OCI-LY7 (cell line): ENCODE results near the gene PTEN.

Source experiments
- EZH2phosphoT487 ChIP-seq: fragments of 200-600 bp; sonication (generic); IDR thresholded peaks from 2 replicates; pipeline ENCODE4 v1.6.1; 2018; ENCODE audit warnings: low read depth, borderline replicate concordance, mild to moderate bottlenecking, mixed run types, antibody characterized with exemption, low read length, moderate library complexity, mixed read lengths
- TF ChIP-seq, protein P1 (sequence below): fragments of 200-600 bp; sonication (generic); conservative IDR thresholded peaks from 2 replicates; pipeline ENCODE4 v1.5.1; 2014; ENCODE audit warnings: mild to moderate bottlenecking, antibody characterized with exemption, low read length, moderate library complexity, mixed read lengths

DNA sequence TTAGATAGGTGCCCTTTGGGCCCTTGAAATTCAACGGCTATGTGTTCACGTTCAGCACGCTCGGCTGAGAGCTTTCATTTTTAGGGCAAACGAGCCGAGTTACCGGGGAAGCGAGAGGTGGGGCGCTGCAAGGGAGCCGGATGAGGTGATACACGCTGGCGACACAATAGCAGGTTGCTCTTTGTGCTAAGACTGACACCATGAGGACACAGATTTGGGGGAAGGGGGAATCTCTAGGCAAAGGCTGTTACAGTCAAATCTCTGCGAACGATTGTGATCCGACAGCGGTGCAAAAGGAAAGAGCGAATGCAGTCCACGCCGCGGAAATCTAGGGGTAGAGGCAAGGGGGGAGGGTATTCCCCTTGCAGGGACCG lies 759 bp upstream of the PTEN start:
- TF ChIP-seq EZH2phosphoT487 = no peak
- TF ChIP-seq, protein P1, sequence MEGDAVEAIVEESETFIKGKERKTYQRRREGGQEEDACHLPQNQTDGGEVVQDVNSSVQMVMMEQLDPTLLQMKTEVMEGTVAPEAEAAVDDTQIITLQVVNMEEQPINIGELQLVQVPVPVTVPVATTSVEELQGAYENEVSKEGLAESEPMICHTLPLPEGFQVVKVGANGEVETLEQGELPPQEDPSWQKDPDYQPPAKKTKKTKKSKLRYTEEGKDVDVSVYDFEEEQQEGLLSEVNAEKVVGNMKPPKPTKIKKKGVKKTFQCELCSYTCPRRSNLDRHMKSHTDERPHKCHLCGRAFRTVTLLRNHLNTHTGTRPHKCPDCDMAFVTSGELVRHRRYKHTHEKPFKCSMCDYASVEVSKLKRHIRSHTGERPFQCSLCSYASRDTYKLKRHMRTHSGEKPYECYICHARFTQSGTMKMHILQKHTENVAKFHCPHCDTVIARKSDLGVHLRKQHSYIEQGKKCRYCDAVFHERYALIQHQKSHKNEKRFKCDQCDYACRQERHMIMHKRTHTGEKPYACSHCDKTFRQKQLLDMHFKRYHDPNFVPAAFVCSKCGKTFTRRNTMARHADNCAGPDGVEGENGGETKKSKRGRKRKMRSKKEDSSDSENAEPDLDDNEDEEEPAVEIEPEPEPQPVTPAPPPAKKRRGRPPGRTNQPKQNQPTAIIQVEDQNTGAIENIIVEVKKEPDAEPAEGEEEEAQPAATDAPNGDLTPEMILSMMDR = peak; percentile 30
